ENCODE measurements around the gene ADD1. TPM values are rescaled to one million over a fixed set of nuclear protein-coding genes. Genes with fewer than 3 reads are reported as not detected.

The ADD1 gene
- total and polyA plus RNA-seq, 2 experiments from 2014 or later, result 230 to 274 TPM

DNA sequence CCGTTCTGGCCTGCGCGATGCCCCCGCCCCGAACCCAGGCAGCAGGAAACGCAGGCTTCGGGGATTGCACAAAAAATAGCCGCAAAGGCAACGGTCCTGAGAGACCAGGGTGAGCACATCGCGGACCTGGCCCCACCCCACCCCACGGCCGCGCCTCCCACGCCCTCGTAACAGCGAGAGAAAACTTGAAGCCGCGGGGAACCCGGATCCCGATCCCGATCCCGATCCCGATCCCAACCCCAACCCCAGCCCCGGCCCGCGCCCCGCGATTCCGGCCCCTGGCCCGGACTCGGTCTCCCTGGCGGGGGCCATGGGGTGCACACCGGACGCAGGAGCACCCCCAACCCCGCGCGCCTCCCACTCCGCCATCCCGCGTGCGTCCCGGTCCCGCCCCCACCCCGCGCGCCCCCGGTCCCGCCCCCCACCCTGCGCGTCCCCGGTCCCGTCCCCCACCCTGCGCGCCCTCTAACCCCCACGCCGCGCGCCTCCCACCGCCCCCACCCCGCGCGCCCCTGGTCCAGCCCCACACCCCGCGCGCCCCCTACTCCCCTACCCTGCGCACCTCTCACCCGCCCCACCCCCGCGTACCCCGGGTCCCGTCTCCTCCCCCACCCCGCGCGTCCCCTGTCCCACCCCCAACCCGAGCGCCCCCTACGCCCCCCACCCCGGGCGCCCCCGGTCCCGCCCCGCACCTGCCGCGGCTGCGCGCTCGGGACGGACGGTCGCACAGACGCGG lies 90.6 kb downstream of the ADD1 start:
- Histone ChIP-seq H3K36me3 (peaks cover 20% of the 10 kb centered on the region), H3K9me3 (ENCODE audit: low read depth) (no peaks in the 10 kb centered on the region), H3K4me1 (ENCODE audit: low read depth) (peaks cover 5% of the 10 kb centered on the region), H3K27ac (no peak overlapping the region), H3K4me3 (peak overlapping the region; percentile 94), H3K27me3 (no peaks in the 10 kb centered on the region)
- peak; percentile 43 to 75 for DNase-seq (ENCODE audit: low read depth in 1 of 2, low spot score in 1 of 2)
- TF ChIP-seq, protein P1, sequence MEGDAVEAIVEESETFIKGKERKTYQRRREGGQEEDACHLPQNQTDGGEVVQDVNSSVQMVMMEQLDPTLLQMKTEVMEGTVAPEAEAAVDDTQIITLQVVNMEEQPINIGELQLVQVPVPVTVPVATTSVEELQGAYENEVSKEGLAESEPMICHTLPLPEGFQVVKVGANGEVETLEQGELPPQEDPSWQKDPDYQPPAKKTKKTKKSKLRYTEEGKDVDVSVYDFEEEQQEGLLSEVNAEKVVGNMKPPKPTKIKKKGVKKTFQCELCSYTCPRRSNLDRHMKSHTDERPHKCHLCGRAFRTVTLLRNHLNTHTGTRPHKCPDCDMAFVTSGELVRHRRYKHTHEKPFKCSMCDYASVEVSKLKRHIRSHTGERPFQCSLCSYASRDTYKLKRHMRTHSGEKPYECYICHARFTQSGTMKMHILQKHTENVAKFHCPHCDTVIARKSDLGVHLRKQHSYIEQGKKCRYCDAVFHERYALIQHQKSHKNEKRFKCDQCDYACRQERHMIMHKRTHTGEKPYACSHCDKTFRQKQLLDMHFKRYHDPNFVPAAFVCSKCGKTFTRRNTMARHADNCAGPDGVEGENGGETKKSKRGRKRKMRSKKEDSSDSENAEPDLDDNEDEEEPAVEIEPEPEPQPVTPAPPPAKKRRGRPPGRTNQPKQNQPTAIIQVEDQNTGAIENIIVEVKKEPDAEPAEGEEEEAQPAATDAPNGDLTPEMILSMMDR (IDR thresholded peaks at IDR 0.05; ENCODE audit: low read depth, low read length), result no peak

DNA sequence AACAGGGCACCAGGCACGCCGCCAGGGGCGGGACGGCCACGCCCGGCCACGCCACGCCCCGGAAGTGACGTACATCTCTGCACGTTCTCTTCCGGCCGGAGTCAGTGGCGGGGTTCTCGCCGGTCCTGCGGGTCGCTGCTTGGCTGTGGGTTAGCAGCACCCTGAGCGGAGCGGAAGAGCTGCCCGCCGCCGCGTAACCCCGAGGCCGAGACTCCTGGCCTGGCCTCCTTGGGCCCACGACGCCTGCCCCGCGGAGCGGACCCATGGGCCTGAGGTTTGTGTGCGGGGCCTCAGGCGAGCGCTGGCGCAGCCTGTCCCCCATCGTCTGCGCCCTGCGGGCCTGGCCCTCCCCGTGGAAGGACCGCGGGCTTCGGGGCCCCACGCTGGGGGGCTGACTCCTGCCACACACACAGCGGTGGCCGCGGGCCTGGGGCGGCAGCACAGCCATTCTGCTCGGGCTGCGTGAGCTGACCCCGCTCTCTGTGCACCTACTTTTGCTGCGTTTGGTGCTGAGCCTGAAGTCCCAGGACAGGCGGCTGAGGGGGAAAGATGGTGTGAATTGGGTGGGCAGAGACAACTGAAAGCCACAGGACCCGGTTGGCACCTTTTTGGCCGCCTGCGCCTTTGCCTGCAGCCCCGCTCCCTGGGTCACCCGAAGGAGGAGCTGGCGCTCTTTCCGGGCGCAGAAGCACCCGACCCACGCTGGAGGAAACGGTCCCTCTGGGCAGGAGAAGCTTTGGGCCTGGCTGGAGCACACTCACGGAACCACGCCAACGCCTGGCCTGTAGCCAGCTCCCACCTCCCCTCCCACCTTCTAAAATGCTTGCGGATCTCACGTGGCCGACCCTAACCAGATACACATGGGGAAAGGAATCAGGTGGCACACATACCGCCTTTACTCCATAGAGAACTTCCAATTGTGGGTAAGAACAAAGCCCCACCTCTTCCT lies 91.4 kb downstream of the ADD1 start:
- DNase-seq (ENCODE audit: low read depth in 1 of 2, low spot score in 1 of 2), result peak; percentile 92 to 95
- peaks cover 18% of the 10 kb centered on the region for H3K36me3 ChIP-seq
- H3K4me1 ChIP-seq (ENCODE audit: low read depth), result peaks cover 5% of the 10 kb centered on the region
- no peaks in the 10 kb centered on the region for H3K27me3 ChIP-seq
- H3K4me3 ChIP-seq, result peak overlapping the region; percentile 94
- TF ChIP-seq, protein P1 (IDR thresholded peaks at IDR 0.05; ENCODE audit: low read depth, low read length), result peak; percentile 5
- peak overlapping the region; percentile 75 for H3K27ac ChIP-seq
- no peaks in the 10 kb centered on the region for H3K9me3 ChIP-seq (ENCODE audit: low read depth)

DNA sequence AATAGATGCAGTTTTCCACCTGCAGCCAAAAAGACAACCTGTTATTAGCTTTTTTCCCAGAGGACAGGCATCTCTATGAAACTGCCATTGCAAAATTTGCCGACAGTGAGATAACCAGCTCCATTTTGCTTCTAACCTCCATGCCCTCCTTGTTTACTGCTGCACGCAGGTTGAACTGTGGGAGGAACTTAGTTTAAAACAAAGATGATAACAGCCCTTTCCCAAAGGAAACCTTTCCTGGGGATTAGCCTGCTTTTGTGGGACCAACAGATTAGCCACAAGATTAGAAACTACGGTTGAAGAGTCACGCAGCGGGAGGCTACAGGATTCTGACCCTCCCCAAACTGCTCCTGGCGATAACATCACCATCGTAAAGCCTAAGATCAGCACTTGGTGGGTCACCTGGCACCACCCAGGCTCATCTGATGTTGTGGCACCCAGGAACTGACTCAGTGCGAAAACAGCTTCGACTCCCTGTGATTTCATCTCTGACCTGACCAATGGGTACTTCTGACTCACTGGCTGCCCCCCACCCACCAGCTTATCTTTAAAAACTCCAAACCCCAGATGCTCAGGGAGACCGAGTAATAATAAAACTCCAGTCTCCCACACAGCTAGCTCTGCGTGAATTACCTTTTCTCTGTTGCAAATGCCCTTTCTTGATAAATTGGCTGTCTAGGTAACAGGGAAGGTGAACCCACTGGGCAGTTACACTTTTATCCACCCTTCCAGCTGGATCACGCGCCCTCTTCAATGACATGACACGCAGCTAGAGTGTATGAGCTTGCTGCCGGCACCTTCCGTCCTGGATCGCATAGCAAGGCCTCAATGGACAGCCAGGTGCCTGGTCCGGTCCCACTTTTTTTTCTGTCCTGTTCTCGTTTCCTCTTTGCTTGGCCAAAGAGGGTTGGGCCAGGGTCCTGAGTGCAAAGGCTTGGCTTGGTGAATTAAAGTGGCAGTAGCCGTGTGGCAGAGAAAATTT lies 92.4 kb downstream of the ADD1 start:
- peak in 1 of 2 donors; percentile 33 for DNase-seq (ENCODE audit: low read depth in 1 of 2, low spot score in 1 of 2)

DNA sequence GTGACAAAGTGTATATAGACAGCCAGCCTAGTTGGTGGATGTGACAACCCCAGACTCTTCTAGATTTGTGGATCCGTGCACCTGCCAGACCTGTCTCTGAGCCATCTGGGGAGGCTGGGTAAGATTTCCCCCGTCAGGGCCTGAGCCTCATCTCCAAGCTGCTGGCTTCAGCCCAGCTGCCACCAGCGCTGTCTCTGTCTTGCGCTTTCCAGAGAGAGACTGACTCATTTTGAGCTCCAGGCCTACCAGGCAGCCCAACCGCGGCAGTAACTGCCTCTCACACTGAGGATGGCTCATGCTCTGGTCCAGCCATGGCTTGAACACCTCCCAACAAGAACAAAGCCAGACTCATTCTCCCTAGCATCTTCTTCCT lies 93.1 kb downstream of the ADD1 start:
- H3K36me3 ChIP-seq, result peaks cover 29% of the 10 kb centered on the region
- H3K27ac ChIP-seq, result no peak overlapping the region
- no peaks in the 10 kb centered on the region for H3K27me3 ChIP-seq
- H3K9me3 ChIP-seq (ENCODE audit: low read depth), result no peaks in the 10 kb centered on the region
- H3K4me3 ChIP-seq, result no peak overlapping the region
- TF ChIP-seq, protein P1 (IDR thresholded peaks at IDR 0.05; ENCODE audit: low read depth, low read length), result no peak
- H3K4me1 ChIP-seq (ENCODE audit: low read depth), result peaks cover 5% of the 10 kb centered on the region
- peak in 1 of 2 donors; percentile 52 for DNase-seq (ENCODE audit: low read depth in 1 of 2, low spot score in 1 of 2)

More for the DNA sequence above, 92.4 kb downstream of the ADD1 start:
- H3K4me3 ChIP-seq, result peak overlapping the region; percentile 94
- TF ChIP-seq, protein P1 (IDR thresholded peaks at IDR 0.05; ENCODE audit: low read depth, low read length), result no peak
- H3K27ac ChIP-seq, result no peak overlapping the region
- H3K4me1 ChIP-seq (ENCODE audit: low read depth), result peaks cover 5% of the 10 kb centered on the region
- H3K36me3 ChIP-seq, result peaks cover 22% of the 10 kb centered on the region
- no peaks in the 10 kb centered on the region for H3K27me3 ChIP-seq
- no peaks in the 10 kb centered on the region for H3K9me3 ChIP-seq (ENCODE audit: low read depth)
